Measurements from ENCODE around the gene SAMHD1. TPM values are rescaled to one million over a fixed set of nuclear protein-coding genes. Genes with fewer than 3 reads are reported as not detected.

SAMHD1 gene
- total and polyA plus RNA-seq, 11 donors, result 13.9 to 164 (median 39.6) TPM

DNA sequence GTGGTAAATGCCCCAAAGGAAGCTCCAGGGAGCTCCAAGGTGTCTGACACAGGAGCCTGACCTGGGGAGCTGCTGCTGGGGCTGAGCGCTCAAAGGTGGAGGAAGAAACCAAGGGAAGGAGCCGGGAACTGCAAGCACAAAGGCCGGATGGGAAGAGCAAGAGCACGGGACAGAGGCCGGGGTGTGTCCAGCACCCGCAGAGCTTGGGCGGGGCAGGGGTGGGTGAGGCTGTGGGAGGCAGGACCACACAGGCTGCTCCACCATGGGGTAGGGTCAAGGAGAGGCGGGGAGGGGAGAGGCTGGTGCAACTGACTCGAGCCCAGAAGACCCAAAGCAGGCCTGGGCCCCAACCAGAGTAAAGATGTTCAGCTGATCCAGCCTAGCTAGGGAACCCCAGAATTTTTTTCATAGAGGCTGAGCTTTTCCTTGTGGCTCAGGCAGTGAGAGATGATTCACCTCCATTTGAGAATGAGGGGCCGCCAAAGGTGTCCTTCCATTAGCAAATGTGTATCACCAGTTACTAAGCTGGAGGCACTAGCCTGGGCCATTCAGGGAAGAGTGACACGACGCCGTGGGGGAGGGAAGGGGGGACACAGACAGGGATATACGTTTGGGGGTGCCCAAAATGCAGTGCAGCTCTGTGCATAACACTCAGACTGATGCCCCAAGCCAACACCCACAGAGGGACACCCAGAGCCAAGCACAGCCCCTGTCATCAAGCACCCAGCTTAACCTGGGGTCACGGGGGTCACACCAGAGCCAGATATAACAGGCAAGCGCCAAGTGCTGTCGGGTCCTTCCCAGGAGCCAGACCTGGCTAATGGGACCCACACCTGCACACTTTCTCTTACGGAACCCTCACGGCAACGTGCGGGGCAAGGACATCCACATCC is 96.9 kb downstream of the SAMHD1 start:
- Histone ChIP-seq H3K4me3 (no peak overlapping the region), H3K9me3 (peaks cover 0 to 5% (median 0%) of the 10 kb centered on the region in 12 donors), H3K36me3 (peaks cover 0 to 5% (median 0%) of the 10 kb centered on the region in 9 donors), H3K4me1 (peaks cover 13 to 91% (median 78%) of the 10 kb centered on the region in 12 donors), H3K27ac (peak overlapping the region; percentile 5 to 91 (median 73)), H3K27me3 (no peaks in the 10 kb centered on the region)
- 53 to 70% (median 57%) methylated on average over 21 of the region's 21 CpGs for WGBS, 4 donors
- TF ChIP-seq POLR2A (IDR thresholded peaks at IDR 0.05), result no peak
- TF ChIP-seq, protein P1, sequence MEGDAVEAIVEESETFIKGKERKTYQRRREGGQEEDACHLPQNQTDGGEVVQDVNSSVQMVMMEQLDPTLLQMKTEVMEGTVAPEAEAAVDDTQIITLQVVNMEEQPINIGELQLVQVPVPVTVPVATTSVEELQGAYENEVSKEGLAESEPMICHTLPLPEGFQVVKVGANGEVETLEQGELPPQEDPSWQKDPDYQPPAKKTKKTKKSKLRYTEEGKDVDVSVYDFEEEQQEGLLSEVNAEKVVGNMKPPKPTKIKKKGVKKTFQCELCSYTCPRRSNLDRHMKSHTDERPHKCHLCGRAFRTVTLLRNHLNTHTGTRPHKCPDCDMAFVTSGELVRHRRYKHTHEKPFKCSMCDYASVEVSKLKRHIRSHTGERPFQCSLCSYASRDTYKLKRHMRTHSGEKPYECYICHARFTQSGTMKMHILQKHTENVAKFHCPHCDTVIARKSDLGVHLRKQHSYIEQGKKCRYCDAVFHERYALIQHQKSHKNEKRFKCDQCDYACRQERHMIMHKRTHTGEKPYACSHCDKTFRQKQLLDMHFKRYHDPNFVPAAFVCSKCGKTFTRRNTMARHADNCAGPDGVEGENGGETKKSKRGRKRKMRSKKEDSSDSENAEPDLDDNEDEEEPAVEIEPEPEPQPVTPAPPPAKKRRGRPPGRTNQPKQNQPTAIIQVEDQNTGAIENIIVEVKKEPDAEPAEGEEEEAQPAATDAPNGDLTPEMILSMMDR (IDR thresholded peaks at IDR 0.05), result no peak
- intact Hi-C loops (cut with DNase I), result no loop called here
- DNase-seq, result peak in 3 of 5 donors; percentile 62 to 72 (median 67)
- ATAC-seq, result peak; percentile 21 to 60 (median 27)

DNA sequence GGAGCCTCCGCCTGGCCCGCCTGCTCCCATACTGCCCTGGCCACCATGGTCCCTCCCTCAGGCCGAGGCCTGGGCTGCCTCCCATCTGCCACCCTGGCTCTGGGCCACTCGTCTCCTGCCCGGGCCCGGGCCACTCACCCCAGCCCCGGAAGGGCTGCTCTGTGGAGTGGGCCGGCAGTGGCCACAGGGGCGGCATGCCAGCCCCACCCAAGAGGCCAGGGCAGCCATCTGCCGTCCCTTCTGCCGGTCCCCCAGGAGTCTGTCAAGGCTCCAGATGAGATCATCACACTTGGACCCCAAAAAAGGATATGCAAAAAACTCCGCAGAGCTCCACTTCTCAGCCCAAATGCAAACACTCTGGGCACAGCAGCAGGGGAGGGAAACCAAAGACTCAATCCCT is 99.3 kb downstream of the SAMHD1 start:
- ATAC-seq (peak in 3 of 4 donors; percentile 25 to 39 (median 26)), DNase-seq (peak in 3 of 5 donors; percentile 45 to 67 (median 64))
- Histone ChIP-seq H3K27ac (peak overlapping the region; percentile 65 to 91 (median 78)), H3K27me3 (no peaks in the 10 kb centered on the region), H3K36me3 (no peaks in the 10 kb centered on the region), H3K4me1 (peaks cover 13 to 95% (median 82%) of the 10 kb centered on the region in 12 donors), H3K9me3 (peaks cover 0 to 5% (median 0%) of the 10 kb centered on the region in 12 donors), H3K4me3 (peak overlapping the region in 1 of 12 donors; percentile 11)
- TF ChIP-seq POLR2A (IDR thresholded peaks at IDR 0.05), result no peak
- TF ChIP-seq, protein P1 (IDR thresholded peaks at IDR 0.05), result no peak
- intact Hi-C loops (cut with DNase I), result no loop called here
- WGBS, 4 donors, result 24 to 44% (median 33%) methylated on average over 6 to 12 of the region's 12 CpGs

DNA sequence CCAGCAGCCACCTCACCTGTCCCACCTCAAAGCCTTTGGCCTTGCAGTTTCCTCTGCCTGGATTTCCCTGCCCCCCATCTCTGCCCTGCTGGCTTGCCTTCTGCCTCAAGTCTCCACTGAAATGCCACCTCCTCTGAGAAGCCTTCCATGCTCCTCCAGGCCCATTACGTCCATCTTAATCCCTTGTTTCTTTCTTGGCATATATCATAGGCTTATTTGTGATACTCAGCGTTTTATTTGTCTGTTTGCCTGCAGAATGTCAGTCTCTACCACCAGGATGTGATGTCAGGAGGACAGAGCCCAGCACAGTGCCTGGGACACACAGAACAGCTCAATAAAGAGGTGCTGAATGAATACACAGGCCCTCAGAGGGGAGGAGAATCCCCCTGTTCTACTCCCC is 100.0 kb downstream of the SAMHD1 start:
- H3K4me1 ChIP-seq, result peaks cover 13 to 95% (median 80%) of the 10 kb centered on the region in 12 donors
- no peaks in the 10 kb centered on the region for H3K36me3 ChIP-seq
- no peaks in the 10 kb centered on the region for H3K27me3 ChIP-seq
- ATAC-seq (no peak), DNase-seq (no peak)
- no peak for TF ChIP-seq POLR2A (IDR thresholded peaks at IDR 0.05)
- TF ChIP-seq, protein P1 (IDR thresholded peaks at IDR 0.05), result no peak
- 72 to 86% (median 81%) methylated on average over 2 of the region's 2 CpGs for WGBS, 4 donors
- H3K27ac ChIP-seq, result peak overlapping the region; percentile 65 to 91 (median 78)
- intact Hi-C loops (cut with DNase I), result no loop called here
- H3K9me3 ChIP-seq, result peaks cover 0 to 5% (median 0%) of the 10 kb centered on the region in 12 donors
- H3K4me3 ChIP-seq, result no peak overlapping the region

GRCh38 chr20:36850759-36851158 is 100.7 kb downstream of the SAMHD1 start:
- Histone ChIP-seq H3K4me3 (no peak overlapping the region), H3K27ac (peak overlapping the region in 1 of 12 donors; percentile 13), H3K4me1 (peaks cover 10 to 95% (median 78%) of the 10 kb centered on the region in 12 donors), H3K9me3 (peaks cover 0 to 5% (median 0%) of the 10 kb centered on the region in 12 donors), H3K36me3 (no peaks in the 10 kb centered on the region), H3K27me3 (no peaks in the 10 kb centered on the region)
- no peak for DNase-seq
- intact Hi-C loops (cut with DNase I), result no loop called here
- TF ChIP-seq, protein P1 (IDR thresholded peaks at IDR 0.05), result no peak
- no peak for TF ChIP-seq POLR2A (IDR thresholded peaks at IDR 0.05)
- 66 to 90% (median 75%) methylated on average over 6 of the region's 6 CpGs for WGBS, 4 donors
- ATAC-seq, result no peak
